Kidney glomerular epithelial cell (primary cell): ENCODE results near the gene ITPRIPL2.

Experiments used
- DNase-seq: peaks from one replicate; lab custom pipeline; 2025; lab: John Stamatoyannopoulos, UW

Gene ITPRIPL2

GRCh38 chr16:19113577-19114358, at the start of gene ITPRIPL2:
ITPRIPL2 (plus strand) TSS chr16:19113964; CDS start chr16:19114462, 498 bp downstream.
- DNase-seq, result peak; percentile 83

GRCh38 chr16:19066988-19067348, 46.8 kb upstream of the ITPRIPL2 start:
- no peak for DNase-seq

- peak; percentile 99 for DNase-seq
These were observed 46.2 kb upstream of the ITPRIPL2 start, which contains the start of gene COQ7 for GRCh38 chr16:19067349-19068236. COQ7 (plus strand) TSS chr16:19067614; CDS start chr16:19067665, 51 bp downstream.

GRCh38 chr16:19068237-19068815, 45.4 kb upstream of the ITPRIPL2 start:
- DNase-seq, result no peak

GRCh38 chr16:19071811-19072777, 41.7 kb upstream of the ITPRIPL2 start:
- DNase-seq, result peak; percentile 26

- DNase-seq, result no peak
These were observed 40.4 kb upstream of the ITPRIPL2 start for GRCh38 chr16:19073344-19073743.

- no peak for DNase-seq
These were observed 39.9 kb upstream of the ITPRIPL2 start for GRCh38 chr16:19073863-19074262.

GRCh38 chr16:19075511-19075910, 38.3 kb upstream of the ITPRIPL2 start:
- DNase-seq, result no peak

GRCh38 chr16:19077879-19078278, 35.9 kb upstream of the ITPRIPL2 start:
- no peak for DNase-seq

- no peak for DNase-seq
These were observed 30.1 kb upstream of the ITPRIPL2 start for GRCh38 chr16:19083670-19084069.

GRCh38 chr16:19084139-19084538, 29.6 kb upstream of the ITPRIPL2 start:
- no peak for DNase-seq

- DNase-seq, result no peak
These were observed 28.9 kb upstream of the ITPRIPL2 start for GRCh38 chr16:19084879-19085278.

GRCh38 chr16:19085679-19086200, 28.0 kb upstream of the ITPRIPL2 start:
- no peak for DNase-seq

- peak; percentile 68 for DNase-seq
These were observed 27.2 kb upstream of the ITPRIPL2 start for GRCh38 chr16:19086322-19087199.

GRCh38 chr16:19088341-19088916, 25.3 kb upstream of the ITPRIPL2 start:
- no peak for DNase-seq

- DNase-seq, result no peak
These were observed 24.3 kb upstream of the ITPRIPL2 start for GRCh38 chr16:19089410-19089955.

GRCh38 chr16:19090916-19091315, 22.8 kb upstream of the ITPRIPL2 start:
- DNase-seq, result no peak

- DNase-seq, result no peak
These were observed 20.9 kb upstream of the ITPRIPL2 start for GRCh38 chr16:19092653-19093410.
